Testis (tissue), 3 donors: ENCODE measurements around the gene SLC9A3. TPM values are rescaled to one million over a fixed set of nuclear protein-coding genes. Genes with fewer than 3 reads are reported as not detected.
"Not testable (repeated sequence)": the region's sequence is repeated elsewhere in the genome, so short reads cannot be mapped to it uniquely, and the experiment has no call there.

Experiments
- DNase-seq: peaks from one replicate; pipeline ENCODE4 v3.0.0-alpha.2; 2019
- H3K27ac ChIP-seq, 2 donors: fragments of 200-600 bp; sonication (generic); one replicate each; pipeline ENCODE4 v1.5.1; 2019
- H3K27me3 ChIP-seq: fragments of 200-600 bp; sonication (generic); one replicate; pipeline ENCODE4 v1.5.1; 2019
- H3K36me3 ChIP-seq: fragments of 200-600 bp; sonication (generic); one replicate; pipeline ENCODE4 v1.5.1; 2017; ENCODE audit warnings: low read depth; ENCODE audit errors: missing control alignments
- H3K4me1 ChIP-seq: fragments of 200-600 bp; sonication (generic); one replicate; pipeline ENCODE4 v1.5.1; 2019
- H3K4me3 ChIP-seq, 2 donors: fragments of 200-600 bp; sonication (generic); one replicate each; pipeline ENCODE4 v1.5.1; 2017 to 2019
- H3K9me3 ChIP-seq: fragments of 200-600 bp; sonication (generic); one replicate; pipeline ENCODE4 v1.5.1; 2017
- POLR2A ChIP-seq: fragments of 450-650 bp; IDR thresholded peaks from one replicate; pipeline ENCODE4 v1.6.1; 2017; ENCODE audit warnings: antibody characterized with exemption, mild to moderate bottlenecking, moderate library complexity
- WGBS, 2 donors: methylation state at CpG; one replicate each; pipeline ENCODE4 v1.1.5; 2018; 5-methylcytosine and 5-hydroxymethylcytosine counted together
- intact Hi-C: fragments of 100-400 bp; cut with DNase I; formaldehyde crosslinking; loops from one replicate; pipeline ENCODE4 v1.15.1; 2023; ENCODE audit warnings: low total_unique reads
- polyA plus RNA-seq: library from polyadenylated mRNA; stranded (reverse); fragments of 350-450 nt; fragmentation: Illumina TruSeq; extraction: RNeasy Lipid Tissue Mini Kit (QIAGEN cat#74804); gene quantifications from one replicate; pipeline ENCODE4 v1.2.3, GENCODE V29; 2014; ENCODE audit warnings: low read depth, low replicate concordance; ENCODE audit not compliant: insufficient read depth
- total RNA-seq, 2 donors: library from RNA; depleted of rRNA; stranded (reverse); fragments of >200 nt; gene quantifications; one replicate each; pipeline ENCODE4 v1.2.3, GENCODE V29; 2016
- TF ChIP-seq, protein P1 (sequence below), 3 experiments: fragments of 450-650 bp in 2 of 3; fragments of 200-600 bp in 1 of 3; sonication (generic) in 1 of 3; IDR thresholded peaks; one replicate each; pipeline ENCODE4 v1.5.1; 2016 to 2019; ENCODE audit warnings: antibody characterized with exemption in 3 of 3, mild to moderate bottlenecking in 2 of 3, moderate library complexity in 1 of 3

Gene SLC9A3
- total and polyA plus RNA-seq, 3 donors from 2014 or later: 2.3 to 3.8 (median 2.6) TPM

DNA sequence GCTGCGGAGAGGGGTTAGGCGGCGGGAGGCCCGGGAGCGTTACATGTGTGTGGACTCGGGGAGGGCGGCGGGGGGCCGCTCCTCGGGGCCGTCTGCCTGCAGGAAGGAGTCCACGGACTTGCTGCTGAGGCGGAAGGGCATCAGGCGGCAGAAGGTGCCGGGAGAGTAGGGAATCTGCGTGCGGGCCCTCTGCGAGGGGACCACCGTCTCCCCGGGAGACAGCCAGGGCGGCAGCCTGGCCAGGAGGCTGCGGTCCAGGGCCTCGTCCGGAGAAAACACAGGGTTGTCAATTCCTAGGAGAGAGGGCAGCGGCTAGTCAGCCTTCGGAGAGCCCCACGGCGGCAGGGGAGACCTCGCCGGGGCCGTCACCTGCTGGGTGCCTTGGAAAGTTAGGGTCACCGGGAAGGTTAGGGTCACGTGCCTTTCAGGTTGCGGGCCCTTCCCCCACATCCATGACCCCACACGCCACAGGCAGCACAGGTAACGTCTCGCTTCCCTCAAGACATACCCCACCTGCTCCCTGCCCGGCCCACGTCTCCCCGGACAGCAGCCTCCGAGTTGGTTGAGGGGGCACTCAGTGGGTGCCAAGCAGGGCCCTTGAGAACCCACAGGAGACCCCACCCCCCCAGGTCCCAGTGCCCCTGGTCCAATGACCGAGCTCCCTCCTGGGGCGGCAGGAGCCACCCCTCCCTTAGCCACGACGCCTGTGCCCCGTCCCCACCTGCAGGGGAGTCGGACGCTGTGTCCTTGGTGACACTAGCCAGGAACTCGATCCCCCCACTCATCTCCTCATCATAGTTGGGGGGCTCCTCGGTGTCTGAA is 49.2 kb downstream of the SLC9A3 start:
- DNase-seq: no peak
- Histone ChIP-seq H3K4me3 (no peak overlapping the region), H3K27ac (no peak overlapping the region), H3K36me3 (no peaks in the 10 kb centered on the region), H3K9me3 (no peaks in the 10 kb centered on the region), H3K27me3 (no peaks in the 10 kb centered on the region), H3K4me1 (peaks cover 15% of the 10 kb centered on the region)
- TF ChIP-seq, protein P1, sequence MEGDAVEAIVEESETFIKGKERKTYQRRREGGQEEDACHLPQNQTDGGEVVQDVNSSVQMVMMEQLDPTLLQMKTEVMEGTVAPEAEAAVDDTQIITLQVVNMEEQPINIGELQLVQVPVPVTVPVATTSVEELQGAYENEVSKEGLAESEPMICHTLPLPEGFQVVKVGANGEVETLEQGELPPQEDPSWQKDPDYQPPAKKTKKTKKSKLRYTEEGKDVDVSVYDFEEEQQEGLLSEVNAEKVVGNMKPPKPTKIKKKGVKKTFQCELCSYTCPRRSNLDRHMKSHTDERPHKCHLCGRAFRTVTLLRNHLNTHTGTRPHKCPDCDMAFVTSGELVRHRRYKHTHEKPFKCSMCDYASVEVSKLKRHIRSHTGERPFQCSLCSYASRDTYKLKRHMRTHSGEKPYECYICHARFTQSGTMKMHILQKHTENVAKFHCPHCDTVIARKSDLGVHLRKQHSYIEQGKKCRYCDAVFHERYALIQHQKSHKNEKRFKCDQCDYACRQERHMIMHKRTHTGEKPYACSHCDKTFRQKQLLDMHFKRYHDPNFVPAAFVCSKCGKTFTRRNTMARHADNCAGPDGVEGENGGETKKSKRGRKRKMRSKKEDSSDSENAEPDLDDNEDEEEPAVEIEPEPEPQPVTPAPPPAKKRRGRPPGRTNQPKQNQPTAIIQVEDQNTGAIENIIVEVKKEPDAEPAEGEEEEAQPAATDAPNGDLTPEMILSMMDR (IDR thresholded peaks at IDR 0.05): no peak
- TF ChIP-seq POLR2A: no peak
- intact Hi-C loops: no loop called here
- WGBS, 2 donors: 5 to 24% methylated on average over 17 to 46 of the region's 50 CpGs

DNA sequence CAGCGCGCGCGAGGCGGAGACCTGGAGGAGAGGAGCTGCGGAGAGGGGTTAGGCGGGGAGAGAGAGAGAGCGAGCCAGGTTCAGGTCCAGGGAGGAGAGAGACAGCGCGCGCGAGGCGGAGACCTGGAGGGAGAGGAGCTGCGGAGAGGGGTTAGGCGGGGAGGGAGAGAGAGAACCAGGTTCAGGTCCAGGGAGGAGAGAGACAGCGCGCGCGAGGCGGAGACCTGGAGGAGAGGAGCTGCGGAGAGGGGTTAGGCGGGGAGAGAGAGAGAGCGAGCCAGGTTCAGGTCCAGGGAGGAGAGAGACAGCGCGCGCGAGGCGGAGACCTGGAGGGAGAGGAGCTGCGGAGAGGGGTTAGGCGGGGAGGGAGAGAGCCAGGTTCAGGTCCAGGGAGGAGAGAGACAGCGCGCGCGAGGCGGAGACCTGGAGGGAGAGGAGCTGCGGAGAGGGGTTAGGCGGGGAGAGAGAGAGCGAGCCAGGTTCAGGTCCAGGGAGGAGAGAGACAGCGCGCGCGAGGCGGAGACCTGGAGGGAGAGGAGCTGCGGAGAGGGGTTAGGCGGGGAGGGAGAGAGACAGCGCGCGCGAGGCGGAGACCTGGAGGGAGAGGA is 49.9 kb downstream of the SLC9A3 start:
- H3K27ac ChIP-seq, H3K9me3 ChIP-seq, H3K27me3 ChIP-seq, intact Hi-C loops, DNase-seq, H3K36me3 ChIP-seq: not testable (repeated sequence)
- Histone ChIP-seq H3K4me1 (peaks cover 15% of the 10 kb centered on the region), H3K4me3 (peak overlapping the region in 1 of 2 donors; percentile 83)
- WGBS, 2 donors: 0% methylated on average over 17 of the region's 50 CpGs; no CpG with 5 or more reads in 1 of the 2 donors

DNA sequence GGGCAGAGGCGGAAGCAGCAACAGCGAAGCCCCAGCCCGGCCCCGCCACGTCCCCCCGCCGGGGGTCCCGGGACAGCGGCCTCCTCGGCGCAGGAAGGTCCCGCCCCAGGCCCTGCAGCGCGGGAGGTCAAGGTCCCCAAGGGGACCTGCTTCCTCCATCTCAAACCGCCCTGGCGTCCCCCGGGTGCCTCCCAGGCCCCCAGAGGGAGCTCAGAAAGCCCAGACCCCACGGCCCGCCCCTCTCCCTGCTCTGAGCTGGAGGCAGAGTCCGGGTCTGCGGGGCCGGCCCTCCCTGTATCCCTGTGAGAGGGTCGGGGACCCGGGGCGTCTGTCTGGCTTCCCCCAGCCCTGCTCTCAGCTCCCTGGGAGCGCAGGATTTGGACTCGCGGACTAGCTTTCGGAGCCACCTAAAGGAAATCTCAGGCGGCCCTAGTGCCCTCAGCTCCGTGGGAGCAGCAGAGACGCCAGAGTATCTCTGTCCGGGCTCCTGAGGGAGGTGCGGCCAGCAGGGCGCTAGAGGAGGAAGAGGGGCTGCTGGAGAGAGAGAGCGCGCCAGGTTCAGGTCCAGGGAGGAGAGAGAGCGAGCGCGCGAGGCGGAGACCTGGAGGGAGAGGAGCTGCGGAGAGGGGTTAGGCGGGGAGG is 50.6 kb downstream of the SLC9A3 start:
- H3K27ac ChIP-seq: peak overlapping the region; percentile 50 to 59
- H3K9me3 ChIP-seq: no peaks in the 10 kb centered on the region
- 0 to 1% methylated on average over 28 of the region's 44 CpGs for WGBS, 2 donors
- peak; percentile 42 for DNase-seq
- H3K36me3 ChIP-seq: no peaks in the 10 kb centered on the region
- TF ChIP-seq, protein P1 (IDR thresholded peaks at IDR 0.05): no peak
- TF ChIP-seq POLR2A: no peak
- peak overlapping the region; percentile 83 to 91 for H3K4me3 ChIP-seq
- no peaks in the 10 kb centered on the region for H3K27me3 ChIP-seq
- intact Hi-C loops: no loop called here
- H3K4me1 ChIP-seq: peaks cover 15% of the 10 kb centered on the region

DNA sequence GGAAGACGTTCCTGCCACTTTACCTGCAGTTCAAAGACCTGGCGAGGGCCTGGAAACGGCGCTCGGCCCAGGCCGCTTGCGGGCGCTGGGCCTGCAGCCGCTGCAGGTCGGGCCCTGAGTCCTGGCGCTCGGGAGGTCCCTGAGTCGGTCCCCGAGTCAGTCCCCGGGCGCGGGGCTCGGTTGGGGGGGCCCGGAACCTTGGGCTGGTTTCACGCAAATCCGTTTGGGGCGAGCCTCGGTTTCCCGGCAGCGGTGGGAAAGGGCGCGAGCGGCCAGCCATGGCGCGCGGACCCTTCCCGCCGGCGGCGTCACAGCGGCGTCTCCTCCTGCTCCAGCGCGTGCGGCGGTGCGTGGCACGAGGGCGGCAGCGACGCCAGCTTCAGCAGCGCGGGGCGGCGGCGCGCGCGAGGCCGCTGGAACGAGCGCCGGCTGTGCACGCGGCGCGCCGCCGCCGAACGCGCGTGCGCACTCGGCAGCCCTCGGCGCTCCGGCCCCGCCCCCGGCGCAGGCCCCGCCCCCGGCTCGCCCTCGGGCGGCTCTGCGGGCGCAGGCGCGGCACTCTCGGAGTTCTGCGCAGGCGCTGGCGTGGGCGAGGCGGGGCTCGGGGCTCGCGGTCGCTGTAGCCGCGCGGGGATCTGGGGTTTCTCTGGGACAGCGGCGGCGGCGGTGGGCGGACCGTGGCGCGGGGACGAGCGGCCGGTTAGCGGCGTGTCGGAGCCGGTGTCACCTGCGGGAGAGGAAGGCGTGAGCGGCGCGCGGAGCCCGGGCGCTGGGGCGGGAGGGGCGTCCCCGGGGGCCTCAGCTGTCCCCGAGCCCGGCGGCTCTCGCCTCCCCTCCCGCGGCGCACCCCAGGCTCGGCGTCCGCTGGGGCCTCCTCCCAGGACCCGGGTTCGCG is 51.3 kb downstream of the SLC9A3 start:
- Histone ChIP-seq H3K4me3 (peak overlapping the region; percentile 83 to 91), H3K36me3 (no peaks in the 10 kb centered on the region), H3K9me3 (no peaks in the 10 kb centered on the region), H3K27ac (peak overlapping the region; percentile 59 to 77), H3K27me3 (no peaks in the 10 kb centered on the region), H3K4me1 (peaks cover 15% of the 10 kb centered on the region)
- peak; percentile 83 for DNase-seq
- intact Hi-C loops: no loop called here
- TF ChIP-seq, protein P1 (IDR thresholded peaks at IDR 0.05): no peak
- no peak for TF ChIP-seq POLR2A
- 0% methylated on average over 6 to 68 of the region's 137 CpGs for WGBS, 2 donors
